Ecto neural progenitor cell (in vitro differentiated cells): ENCODE results near the gene CELSR3.

Experiments
- DNase-seq: peaks from one replicate; pipeline ENCODE4 v3.0.0-alpha.2; 2018; ENCODE audit warnings: low spot score

CELSR3 gene

GRCh38 chr3:48599509-48600285 is 63.0 kb downstream of the CELSR3 start:
- no peak for DNase-seq

GRCh38 chr3:48599077-48599501 is 63.6 kb downstream of the CELSR3 start:
- no peak for DNase-seq

- no peak for DNase-seq
Measured at GRCh38 chr3:48598323-48599076, 64.2 kb downstream of the CELSR3 start.

GRCh38 chr3:48597408-48597800 is 65.3 kb downstream of the CELSR3 start:
- DNase-seq = no peak

GRCh38 chr3:48596676-48597407 is 65.8 kb downstream of the CELSR3 start:
- no peak for DNase-seq

GRCh38 chr3:48596157-48596556 is 66.5 kb downstream of the CELSR3 start:
- no peak for DNase-seq

- DNase-seq = no peak
Measured at GRCh38 chr3:48595526-48596121, 67.1 kb downstream of the CELSR3 start.

GRCh38 chr3:48595075-48595525 is 67.6 kb downstream of the CELSR3 start, which contains the start of gene COL7A1:
COL7A1 (minus strand) TSS chr3:48595329; CDS start chr3:48595159, 170 bp downstream.
- DNase-seq = no peak

GRCh38 chr3:48594417-48595049 is 68.2 kb downstream of the CELSR3 start:
- DNase-seq = no peak

- no peak for DNase-seq
Measured at GRCh38 chr3:48593337-48593736, 69.3 kb downstream of the CELSR3 start.

- DNase-seq = no peak
Measured at GRCh38 chr3:48592519-48593087, 70.1 kb downstream of the CELSR3 start.

- no peak for DNase-seq
Measured at GRCh38 chr3:48591886-48592518, 70.7 kb downstream of the CELSR3 start.

- no peak for DNase-seq
Measured at GRCh38 chr3:48591436-48591835, 71.2 kb downstream of the CELSR3 start.

- DNase-seq = no peak
Measured at GRCh38 chr3:48588230-48588629, 74.5 kb downstream of the CELSR3 start.

- DNase-seq = no peak
Measured at GRCh38 chr3:48587686-48588085, 75.0 kb downstream of the CELSR3 start.
